H1 (cell line): ENCODE results near the gene PRKCA. TPM values are rescaled to one million over a fixed set of nuclear protein-coding genes. Genes with fewer than 3 reads are reported as not detected.

Experiments used
- CTCF ChIA-PET: fragments of 300-600 bp; sonication (Branson Sonifier 250); formaldehyde crosslinking; loops from one replicate; lab custom pipeline; 2021; ENCODE audit not compliant: partially characterized antibody; lab: Charles Lee
- POLR2A ChIA-PET: fragments of 300-600 bp; sonication (Branson Sonifier 250); formaldehyde crosslinking; loops from one replicate; lab custom pipeline; 2021; ENCODE audit warnings: inconsistent platforms; ENCODE audit not compliant: partially characterized antibody; lab: Charles Lee
- DNase-seq, 2 experiments: peaks; one replicate each; pipeline versions ENCODE4 v3.0.0 to v3.0.0-alpha.2; 2010 to 2022; ENCODE audit warnings: low spot score in 2 of 2, low read depth in 1 of 2, mixed read lengths in 1 of 2
- FAIRE-seq: peaks from 2 replicates; lab custom pipeline; 2011; peaks lifted over from hg19 to GRCh38; lab: Jason Lieb, UNC
- H2AFZ ChIP-seq: 2 replicates; pipeline ENCODE4 v1.8.1; 2012; ENCODE audit warnings: low read length, inconsistent platforms
- H2AK5ac ChIP-seq: 2 replicates; pipeline ENCODE4 v1.6.1; 2013; ENCODE audit warnings: low read depth, low read length
- H2BK120ac ChIP-seq: replicated peaks from 2 replicates; pipeline ENCODE3; 2013; ENCODE audit warnings: low read depth, low read length, inconsistent platforms
- H2BK12ac ChIP-seq: 2 replicates; pipeline ENCODE4 v1.6.1; 2013; ENCODE audit warnings: low read depth, low read length
- H2BK15ac ChIP-seq: 2 replicates; pipeline ENCODE4 v1.6.1; 2013; ENCODE audit warnings: low read length
- H2BK20ac ChIP-seq: 2 replicates; pipeline ENCODE4 v1.6.1; 2013; ENCODE audit warnings: low read length
- H2BK5ac ChIP-seq: 2 replicates; pipeline ENCODE4 v1.6.1; 2013; ENCODE audit warnings: low read depth, low read length
- H3K14ac ChIP-seq: 2 replicates; pipeline ENCODE4 v1.6.1; 2013; ENCODE audit warnings: inconsistent platforms; ENCODE audit not compliant: insufficient read length
- H3K18ac ChIP-seq: 2 replicates; pipeline ENCODE4 v1.6.1; 2013; ENCODE audit warnings: low read length; ENCODE audit errors: extremely low read depth
- H3K23ac ChIP-seq: 2 replicates; pipeline ENCODE4 v1.6.1; 2013; ENCODE audit warnings: inconsistent platforms; ENCODE audit not compliant: insufficient read length
- H3K23me2 ChIP-seq: 2 replicates; pipeline ENCODE4 v1.6.1; 2013; ENCODE audit warnings: low read depth, low read length
- H3K27ac ChIP-seq: 2 replicates; pipeline ENCODE4 v1.6.1; 2011; ENCODE audit warnings: low read depth, low read length, inconsistent platforms
- H3K27me3 ChIP-seq, 4 experiments: replicated peaks in 1 of 4; 1 replicate in 1 of 4; 2 replicates in 3 of 4; pipeline versions ENCODE4 v1.6.1 to v1.8.1; 2011 to 2013; ENCODE audit warnings: low read length in 3 of 4, mild to moderate bottlenecking in 3 of 4, inconsistent platforms in 2 of 4, mixed read lengths in 2 of 4, moderate library complexity in 1 of 4; ENCODE audit not compliant: control insufficient read depth in 3 of 4, insufficient read depth in 3 of 4; ENCODE audit errors: extremely low read depth in 1 of 4
- H3K36me3 ChIP-seq, 4 experiments: 2 replicates each; pipeline versions ENCODE4 v1.6.1 to v1.8.1; 2011 to 2013; ENCODE audit warnings: mild to moderate bottlenecking in 4 of 4, low read length in 3 of 4, moderate library complexity in 2 of 4, control low read depth in 1 of 4, inconsistent platforms in 1 of 4; ENCODE audit not compliant: insufficient read depth in 4 of 4, control insufficient read depth in 2 of 4
- H3K4ac ChIP-seq: replicated peaks from 2 replicates; pipeline ENCODE3; 2013; ENCODE audit warnings: low read length, low read depth, mixed read lengths, inconsistent platforms; ENCODE audit not compliant: insufficient read length
- H3K4me1 ChIP-seq, 4 experiments: replicated peaks in 1 of 4; 1 replicate in 1 of 4; 2 replicates in 3 of 4; pipeline versions ENCODE4 v1.6.1 to v1.8.1; 2011 to 2013; ENCODE audit warnings: low read length in 3 of 4, inconsistent platforms in 2 of 4, mixed read lengths in 1 of 4; ENCODE audit not compliant: insufficient read depth in 4 of 4, control insufficient read depth in 3 of 4
- H3K4me2 ChIP-seq, 2 experiments: 2 replicates each; pipeline versions ENCODE4 v1.6.1 to v1.8.1; 2011 to 2013; ENCODE audit warnings: low read depth in 2 of 2, low read length in 2 of 2, control low read depth in 1 of 2, inconsistent platforms in 1 of 2, mild to moderate bottlenecking in 1 of 2; ENCODE audit not compliant: insufficient read depth in 1 of 2
- H3K4me3 ChIP-seq, 4 experiments: fragments of 200-600, 300-600 bp in 1 of 4; sonication (generic), shearing (Covaris generic), sonication (Bioruptor Twin) in 1 of 4; 2 replicates each; pipeline versions ENCODE4 v1.5.1 to v1.8.1; 2011 to 2016; ENCODE audit warnings: low read length in 4 of 4, low read depth in 3 of 4, control low read depth in 2 of 4, inconsistent platforms in 2 of 4, mild to moderate bottlenecking in 2 of 4, mixed read lengths in 1 of 4, moderate library complexity in 1 of 4; ENCODE audit not compliant: insufficient read depth in 2 of 4; ENCODE audit errors: extremely low read depth in 1 of 4
- H3K56ac ChIP-seq: replicated peaks from 2 replicates; pipeline ENCODE3; 2013; ENCODE audit warnings: low read depth, mild to moderate bottlenecking, mixed read lengths, low read length, inconsistent platforms; ENCODE audit not compliant: insufficient read length
- H3K79me1 ChIP-seq: 2 replicates; pipeline ENCODE4 v1.6.1; 2013; ENCODE audit warnings: low read depth, low read length, control low read depth
- H3K79me2 ChIP-seq, 2 experiments: 2 replicates each; pipeline versions ENCODE4 v1.6.1 to v1.8.1; 2012 to 2013; ENCODE audit warnings: low read length in 2 of 2, mild to moderate bottlenecking in 2 of 2, inconsistent platforms in 1 of 2; ENCODE audit not compliant: insufficient read depth in 2 of 2, control insufficient read depth in 1 of 2
- H3K9ac ChIP-seq, 4 experiments: replicated peaks in 1 of 4; 1 replicate in 1 of 4; 2 replicates in 3 of 4; pipeline versions ENCODE4 v1.6.1 to v1.8.1; 2011 to 2013; ENCODE audit warnings: low read depth in 3 of 4, low read length in 3 of 4, control low read depth in 2 of 4, mild to moderate bottlenecking in 2 of 4, moderate library complexity in 2 of 4, inconsistent platforms in 1 of 4; ENCODE audit errors: extremely low read depth in 1 of 4
- H3K9me3 ChIP-seq, 2 experiments: 2 replicates each; pipeline versions ENCODE4 v1.6.1 to v1.8.1; 2012 to 2013; ENCODE audit warnings: mild to moderate bottlenecking in 2 of 2, moderate library complexity in 2 of 2, control low read depth in 1 of 2, inconsistent platforms in 1 of 2, low read depth in 1 of 2, low read length in 1 of 2, mixed read lengths in 1 of 2; ENCODE audit not compliant: insufficient read depth in 2 of 2
- H4K20me1 ChIP-seq, 2 experiments: replicated peaks in 1 of 2; 2 replicates each; pipeline versions ENCODE3 to v1.8.1; 2011 to 2013; ENCODE audit warnings: inconsistent platforms in 2 of 2, low read length in 2 of 2, mild to moderate bottlenecking in 1 of 2; ENCODE audit not compliant: insufficient read depth in 2 of 2, control insufficient read depth in 1 of 2
- H4K5ac ChIP-seq: 2 replicates; pipeline ENCODE4 v1.6.1; 2013; ENCODE audit warnings: low read length, low read depth, mixed read lengths, inconsistent platforms; ENCODE audit not compliant: insufficient read length
- H4K8ac ChIP-seq: 2 replicates; pipeline ENCODE4 v1.8.0; 2013; ENCODE audit warnings: mild to moderate bottlenecking, moderate library complexity, low read length, inconsistent platforms; ENCODE audit not compliant: insufficient read depth; ENCODE audit errors: extremely low read depth
- H4K91ac ChIP-seq: replicated peaks from 2 replicates; pipeline ENCODE3; 2013; ENCODE audit warnings: low read length, mixed read lengths, inconsistent platforms; ENCODE audit not compliant: insufficient read length
- ATF2 ChIP-seq: IDR thresholded peaks from 2 replicates; pipeline ENCODE4 v1.6.1; 2012; ENCODE audit warnings: low read length, inconsistent platforms
- BACH1 ChIP-seq: IDR thresholded peaks from 2 replicates; pipeline ENCODE4 v1.6.1; 2012; ENCODE audit warnings: low read length, improper control_type of control experiment
- BRCA1 ChIP-seq: IDR thresholded peaks from 2 replicates; pipeline ENCODE4 v1.6.1; 2012; ENCODE audit warnings: low read depth, low read length, improper control_type of control experiment
- NANOG ChIP-seq: IDR thresholded peaks from 2 replicates; pipeline ENCODE4 v1.6.1; 2011; ENCODE audit warnings: low read length, low read depth, mild to moderate bottlenecking, inconsistent platforms; ENCODE audit not compliant: insufficient read depth, poor library complexity, severe bottlenecking
- RNF2 ChIP-seq: fragments of 200-900, 300-1000 bp; sonication (generic); IDR thresholded peaks from 2 replicates; pipeline ENCODE4 v1.7.1; 2016; ENCODE audit warnings: borderline replicate concordance, low read depth, mild to moderate bottlenecking, antibody characterized with exemption, low read length; ENCODE audit not compliant: poor library complexity, severe bottlenecking; ENCODE audit errors: missing control alignments
- SP1 ChIP-seq: IDR thresholded peaks from 2 replicates; pipeline ENCODE4 v1.6.1; 2011; ENCODE audit warnings: low read depth, low read length
- SRF ChIP-seq: IDR thresholded peaks from 2 replicates; pipeline ENCODE4 v1.6.1; 2011; ENCODE audit warnings: mild to moderate bottlenecking, low read depth, low read length, moderate library complexity
- TBP ChIP-seq: IDR thresholded peaks from 2 replicates; pipeline ENCODE4 v1.6.1; 2011; ENCODE audit warnings: low read depth, low read length, improper control_type of control experiment
- USF2 ChIP-seq: IDR thresholded peaks from 2 replicates; pipeline ENCODE4 v1.6.1; 2011; ENCODE audit warnings: low read length, improper control_type of control experiment
- YY1 ChIP-seq: IDR thresholded peaks from 2 replicates; pipeline ENCODE4 v1.6.1; 2011; ENCODE audit warnings: low read depth, mild to moderate bottlenecking, low read length
- WGBS, 2 experiments: shearing (Covaris generic) in 1 of 2; methylation state at CpG; one replicate each; pipeline versions ENCODE4 v1.1.6 to v1.1.7; 2013 to 2015; ENCODE audit warnings: low lambda C conversion rate in 2 of 2, mixed read lengths in 2 of 2, inconsistent platforms in 1 of 2, low coverage in 1 of 2, missing lambda C conversion rate in 1 of 2; ENCODE audit not compliant: insufficient replicate concordance in 2 of 2, insufficient coverage in 1 of 2, insufficient read length in 1 of 2; ENCODE audit errors: extremely low coverage in 1 of 2, missing lambda C conversion rate in 1 of 2; 5-methylcytosine and 5-hydroxymethylcytosine counted together
- polyA plus RNA-seq, 7 experiments: library from polyadenylated mRNA; depleted of rRNA in 3 of 7; stranded (reverse) in 5 of 7; unstranded in 2 of 7; fragments of >200 nt in 5 of 7; fragments of 200-250 nt in 2 of 7; gene quantifications; 1 replicate in 5 of 7; 2 replicates in 1 of 7; 4 replicates in 1 of 7; pipeline versions ENCODE4 v1.2.1 to v1.2.3, GENCODE V29; 2011 to 2013; ENCODE audit warnings: missing spikeins in 2 of 7, mixed read lengths in 2 of 7
- total RNA-seq: library from RNA; stranded (reverse); fragmentation: NEBNext Ultra II Directional; extraction: Animal tissue kit (Norgen Biotek cat#: 25700); gene quantifications from 2 replicates; pipeline ENCODE4 v1.2.1, GENCODE V29; 2021

The PRKCA gene
- total and polyA plus RNA-seq, 2 of the 8 experiments (the other 6 are each of a cell fraction or from before 2014, with no cell fraction given), result 5.8 to 17.8 TPM

DNA sequence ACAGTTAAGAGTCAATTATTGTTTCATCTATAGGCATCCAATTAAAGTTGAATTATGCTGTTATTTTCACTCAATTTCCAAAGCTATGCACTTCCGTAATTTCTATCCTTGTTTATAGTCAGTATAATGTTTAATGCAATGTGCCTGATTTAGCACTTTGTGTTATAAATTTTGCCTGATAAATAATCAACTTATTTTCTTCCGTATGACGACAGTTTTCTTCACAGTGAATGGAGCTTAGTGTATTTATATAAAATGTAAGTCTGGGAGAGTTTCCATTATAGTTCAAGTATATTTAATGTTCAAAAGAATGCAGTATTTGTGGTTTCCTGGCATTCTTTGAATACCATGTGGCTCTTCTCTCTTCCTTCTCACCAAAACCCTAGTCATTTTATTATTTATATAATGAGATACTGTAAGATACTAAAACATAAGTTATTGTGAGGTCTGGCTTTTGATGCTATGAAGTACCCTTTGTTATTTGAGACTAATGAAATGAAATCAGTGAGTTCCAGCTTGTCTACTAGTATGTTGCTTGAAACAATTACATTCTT lies 240.6 kb downstream of the PRKCA start:
- POLR2A ChIA-PET, result no interaction called here
- no peak overlapping the region for H3K4ac ChIP-seq
- no peak overlapping the region for H3K14ac ChIP-seq
- no peak overlapping the region for H3K4me2 ChIP-seq
- no peak overlapping the region for H4K91ac ChIP-seq
- H4K8ac ChIP-seq, result no peak overlapping the region
- WGBS, 2 experiments, result 91% methylated on average over 3 of the region's 3 CpGs; no CpG with 5 or more reads in 1 of the 2 experiments
- FAIRE-seq (no peak), DNase-seq (no peak)
- H3K23ac ChIP-seq, result no peak overlapping the region
- H2BK20ac ChIP-seq, result no peak overlapping the region
- H4K5ac ChIP-seq, result no peak overlapping the region
- no peak overlapping the region for H2BK15ac ChIP-seq
- H2AFZ ChIP-seq, result no peak overlapping the region
- no peaks in the 10 kb centered on the region for H3K79me2 ChIP-seq
- no peak overlapping the region for H3K4me3 ChIP-seq
- H3K36me3 ChIP-seq, result no peaks in the 10 kb centered on the region
- no peaks in the 10 kb centered on the region for H3K23me2 ChIP-seq
- H2BK5ac ChIP-seq, result no peak overlapping the region
- no peak overlapping the region for H3K27ac ChIP-seq
- H3K4me1 ChIP-seq, result peaks cover 2 to 15% (median 11%) of the 10 kb centered on the region in 4 experiments; a peak in 6 of 7 replicates
- no peak overlapping the region for H3K56ac ChIP-seq
- no peaks in the 10 kb centered on the region for H4K20me1 ChIP-seq
- H3K18ac ChIP-seq, result no peak overlapping the region
- CTCF ChIA-PET, result interaction anchor here (1.0 kb wide), 1 partner anchor 14 kb away, joined by 3 read pairs; no protein-coding TSS in a partner anchor
- no peak overlapping the region for H2BK120ac ChIP-seq
- H3K79me1 ChIP-seq, result no peaks in the 10 kb centered on the region
- no peak overlapping the region for H2BK12ac ChIP-seq
- H3K9me3 ChIP-seq, result 0 out of 4 replicates have a peak, but pooled peaks cover 0 to 7% of the 10 kb centered on the region in 2 experiments
- H3K27me3 ChIP-seq, result no peaks in the 10 kb centered on the region
- no peak overlapping the region for H3K9ac ChIP-seq
- no peak overlapping the region for H2AK5ac ChIP-seq
- TF ChIP-seq RNF2, result no peak
- no peak for TF ChIP-seq ATF2
- TF ChIP-seq YY1, result no peak
- no peak for TF ChIP-seq BRCA1
- no peak for TF ChIP-seq SP1
- TF ChIP-seq NANOG, result no peak
- TF ChIP-seq SRF, result no peak
- TF ChIP-seq BACH1, result no peak
- no peak for TF ChIP-seq TBP
- TF ChIP-seq USF2, result no peak
